ENCODE results near the gene PATJ. TPM values are rescaled to one million over a fixed set of nuclear protein-coding genes. Genes with fewer than 3 reads are reported as not detected.

Gene PATJ
- polyA plus RNA-seq, 1 experiment, result 3.6 TPM

DNA sequence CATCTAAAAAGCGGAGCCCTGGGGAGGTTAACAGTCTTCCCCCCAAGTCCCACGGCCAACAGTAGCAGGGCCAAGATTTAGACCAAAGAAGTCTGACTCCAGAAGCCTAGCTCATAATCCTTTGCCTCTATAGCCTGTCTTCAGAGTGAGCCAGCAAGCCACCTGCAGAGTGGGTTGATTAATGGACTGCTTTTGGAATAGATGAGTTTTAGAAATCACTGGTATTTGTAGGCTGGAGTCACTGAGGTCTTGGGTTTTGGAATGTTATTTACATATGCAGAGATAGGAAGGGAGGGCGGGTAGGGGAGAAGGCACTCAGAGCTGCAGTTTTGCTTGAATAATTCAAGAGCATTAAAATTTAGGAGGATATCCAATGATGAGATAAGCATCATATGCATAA is 361.6 kb downstream of the PATJ start:
- ChIA-PET CTCF (interaction anchor here (1.2 kb wide), 1 partner anchor 21 kb away, joined by 5 read pairs; no protein-coding TSS in a partner anchor), POLR2A (no interaction called here)

DNA sequence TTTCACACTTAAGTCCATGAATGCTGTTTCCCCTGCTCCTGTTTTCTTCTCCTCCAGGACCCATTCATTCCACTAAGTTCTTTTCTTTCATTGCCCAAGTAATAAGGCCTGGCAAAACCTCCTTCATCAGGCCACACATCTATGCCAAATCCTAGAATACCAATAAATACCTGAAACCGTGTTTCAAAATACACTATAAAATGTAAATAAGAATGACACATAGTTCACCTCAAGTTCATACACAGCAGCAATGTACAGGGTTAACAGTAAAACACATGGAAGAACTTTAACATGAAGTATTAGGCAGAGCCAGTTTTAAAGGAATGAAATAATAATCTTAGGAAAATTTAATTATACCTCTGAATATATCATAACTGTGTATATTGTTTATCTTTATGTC is 365.6 kb downstream of the PATJ start:
- ChIA-PET CTCF (no interaction called here), POLR2A (no interaction called here)
- TF ChIP-seq, protein P1, sequence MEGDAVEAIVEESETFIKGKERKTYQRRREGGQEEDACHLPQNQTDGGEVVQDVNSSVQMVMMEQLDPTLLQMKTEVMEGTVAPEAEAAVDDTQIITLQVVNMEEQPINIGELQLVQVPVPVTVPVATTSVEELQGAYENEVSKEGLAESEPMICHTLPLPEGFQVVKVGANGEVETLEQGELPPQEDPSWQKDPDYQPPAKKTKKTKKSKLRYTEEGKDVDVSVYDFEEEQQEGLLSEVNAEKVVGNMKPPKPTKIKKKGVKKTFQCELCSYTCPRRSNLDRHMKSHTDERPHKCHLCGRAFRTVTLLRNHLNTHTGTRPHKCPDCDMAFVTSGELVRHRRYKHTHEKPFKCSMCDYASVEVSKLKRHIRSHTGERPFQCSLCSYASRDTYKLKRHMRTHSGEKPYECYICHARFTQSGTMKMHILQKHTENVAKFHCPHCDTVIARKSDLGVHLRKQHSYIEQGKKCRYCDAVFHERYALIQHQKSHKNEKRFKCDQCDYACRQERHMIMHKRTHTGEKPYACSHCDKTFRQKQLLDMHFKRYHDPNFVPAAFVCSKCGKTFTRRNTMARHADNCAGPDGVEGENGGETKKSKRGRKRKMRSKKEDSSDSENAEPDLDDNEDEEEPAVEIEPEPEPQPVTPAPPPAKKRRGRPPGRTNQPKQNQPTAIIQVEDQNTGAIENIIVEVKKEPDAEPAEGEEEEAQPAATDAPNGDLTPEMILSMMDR (IDR thresholded peaks at IDR 0.05; ENCODE audit: low read depth, low read length), result no peak
- Histone ChIP-seq H3K9me3 (ENCODE audit: control insufficient read depth, insufficient read depth, low read length) (no peaks in the 10 kb centered on the region), H3K4me3 (ENCODE audit: low read depth, low read length) (no peak overlapping the region), H3K27me3 (ENCODE audit: control insufficient read depth, insufficient read depth, low read length) (no peaks in the 10 kb centered on the region), H3K27ac (ENCODE audit: low read depth, low read length) (no peak overlapping the region)
- no peak for DNase-seq (ENCODE audit: low read depth, low spot score)

More for the DNA sequence above, 361.6 kb downstream of the PATJ start:
- TF ChIP-seq, protein P1 (IDR thresholded peaks at IDR 0.05; ENCODE audit: low read depth, low read length), result no peak
- Histone ChIP-seq H3K27me3 (ENCODE audit: control insufficient read depth, insufficient read depth, low read length) (no peaks in the 10 kb centered on the region), H3K9me3 (ENCODE audit: control insufficient read depth, insufficient read depth, low read length) (no peaks in the 10 kb centered on the region), H3K27ac (ENCODE audit: low read depth, low read length) (no peak overlapping the region), H3K4me3 (ENCODE audit: low read depth, low read length) (no peak overlapping the region)
- DNase-seq (ENCODE audit: low read depth, low spot score), result no peak

DNA sequence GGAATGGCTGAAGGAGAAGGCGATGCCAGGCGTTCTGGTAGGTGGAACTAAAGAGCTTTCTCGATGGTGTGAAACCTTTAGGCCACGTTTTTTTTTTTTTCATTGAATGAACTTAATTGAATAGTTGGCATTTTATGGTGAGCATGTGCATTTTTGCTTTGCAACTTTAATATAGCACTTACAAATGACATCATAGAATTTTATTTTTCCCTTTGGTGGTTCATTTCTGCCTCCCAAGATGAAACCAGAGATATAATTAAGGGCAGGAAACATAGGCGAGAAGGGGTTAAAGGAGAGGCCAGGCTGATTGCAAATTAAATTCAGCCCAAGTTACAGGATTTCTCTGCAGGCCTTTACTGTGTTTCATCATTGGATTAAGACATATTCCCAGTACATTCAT is 366.8 kb downstream of the PATJ start:
- Histone ChIP-seq H3K27ac (ENCODE audit: low read depth, low read length) (no peak overlapping the region), H3K27me3 (ENCODE audit: control insufficient read depth, insufficient read depth, low read length) (no peaks in the 10 kb centered on the region), H3K9me3 (ENCODE audit: control insufficient read depth, insufficient read depth, low read length) (no peaks in the 10 kb centered on the region), H3K4me3 (ENCODE audit: low read depth, low read length) (no peak overlapping the region)
- TF ChIP-seq, protein P1 (IDR thresholded peaks at IDR 0.05; ENCODE audit: low read depth, low read length), result no peak
- POLR2A ChIA-PET, result no interaction called here
- CTCF ChIA-PET, result interaction anchor here (1.3 kb wide), 1 partner anchor 35 kb away, joined by 4 read pairs; no protein-coding TSS in a partner anchor
- no peak for DNase-seq (ENCODE audit: low read depth, low spot score)

DNA sequence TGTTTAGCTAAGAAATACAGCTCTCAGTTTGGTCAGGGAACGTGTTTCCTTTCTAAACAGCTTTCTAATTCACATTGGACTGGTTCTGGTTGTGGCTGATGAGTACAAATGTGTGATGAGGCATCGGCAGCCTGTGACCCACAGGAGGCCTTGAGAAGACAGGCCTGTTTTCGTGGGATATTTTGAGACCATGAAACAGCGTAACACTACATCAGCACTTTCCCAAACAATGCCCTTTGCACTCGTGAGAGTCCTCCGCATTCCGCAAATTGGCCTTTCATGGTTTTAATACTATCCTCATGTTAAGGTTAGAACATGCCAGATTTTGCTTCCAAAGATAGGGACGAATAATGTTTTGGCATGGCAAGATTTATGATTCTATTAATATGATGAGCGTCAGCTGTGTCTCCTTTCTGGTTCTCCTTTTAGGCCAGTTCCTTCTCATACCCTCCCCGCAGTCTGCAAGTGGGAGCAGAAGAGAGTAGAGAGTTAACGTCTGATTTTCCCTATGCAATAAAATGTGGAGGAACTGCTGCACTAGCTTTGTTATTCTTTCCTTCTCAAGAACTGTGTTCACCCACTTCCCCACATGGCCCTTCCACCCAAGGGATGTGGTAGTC is 368.0 kb downstream of the PATJ start:
- ChIA-PET POLR2A (no interaction called here), CTCF (interaction anchor here (1.9 kb wide), 1 partner anchor 34 kb away, joined by 7 read pairs; no protein-coding TSS in a partner anchor)
- no peak overlapping the region for H3K27ac ChIP-seq (ENCODE audit: low read depth, low read length)
- TF ChIP-seq, protein P1 (IDR thresholded peaks at IDR 0.05; ENCODE audit: low read depth, low read length), result no peak
- DNase-seq (ENCODE audit: low read depth, low spot score), result no peak
- H3K4me3 ChIP-seq (ENCODE audit: low read depth, low read length), result no peak overlapping the region
- no peaks in the 10 kb centered on the region for H3K9me3 ChIP-seq (ENCODE audit: control insufficient read depth, insufficient read depth, low read length)
- no peaks in the 10 kb centered on the region for H3K27me3 ChIP-seq (ENCODE audit: control insufficient read depth, insufficient read depth, low read length)

DNA sequence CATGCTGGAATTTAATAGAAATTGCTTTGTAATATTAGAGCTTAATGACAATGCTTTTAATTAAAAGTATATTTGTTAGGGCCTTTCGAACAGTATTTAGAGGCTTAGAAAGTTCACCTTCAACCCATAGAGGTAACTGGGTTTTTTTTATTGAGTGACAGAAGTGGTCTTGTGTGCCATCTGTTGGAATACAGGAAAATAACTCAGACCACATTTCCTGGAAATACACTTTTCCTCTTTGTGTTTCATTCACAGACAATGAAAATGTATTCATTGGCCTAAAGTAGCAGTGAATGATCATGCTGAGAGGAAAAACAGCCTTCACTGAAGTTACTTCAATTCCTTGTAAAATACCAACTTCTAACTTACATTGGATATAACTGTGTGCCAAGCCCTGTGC is 368.8 kb downstream of the PATJ start:
- H3K9me3 ChIP-seq (ENCODE audit: control insufficient read depth, insufficient read depth, low read length), result no peaks in the 10 kb centered on the region
- no peak for DNase-seq (ENCODE audit: low read depth, low spot score)
- POLR2A ChIA-PET, result no interaction called here
- H3K27me3 ChIP-seq (ENCODE audit: control insufficient read depth, insufficient read depth, low read length), result no peaks in the 10 kb centered on the region
- no peak overlapping the region for H3K4me3 ChIP-seq (ENCODE audit: low read depth, low read length)
- TF ChIP-seq, protein P1 (IDR thresholded peaks at IDR 0.05; ENCODE audit: low read depth, low read length), result no peak
- no peak overlapping the region for H3K27ac ChIP-seq (ENCODE audit: low read depth, low read length)
- CTCF ChIA-PET, result interaction anchor here (1.9 kb wide), 1 partner anchor 33 kb away, joined by 7 read pairs; no protein-coding TSS in a partner anchor
